ENCODE measurements around the gene DNPH1. TPM values are rescaled to one million over a fixed set of nuclear protein-coding genes. Genes with fewer than 3 reads are reported as not detected.

DNPH1 gene
- total and polyA plus RNA-seq, 9 of the 15 experiments (the other 6 are each of a cell fraction or from before 2014, with no cell fraction given), result 7.3 to 300 (median 68.7) TPM

DNA sequence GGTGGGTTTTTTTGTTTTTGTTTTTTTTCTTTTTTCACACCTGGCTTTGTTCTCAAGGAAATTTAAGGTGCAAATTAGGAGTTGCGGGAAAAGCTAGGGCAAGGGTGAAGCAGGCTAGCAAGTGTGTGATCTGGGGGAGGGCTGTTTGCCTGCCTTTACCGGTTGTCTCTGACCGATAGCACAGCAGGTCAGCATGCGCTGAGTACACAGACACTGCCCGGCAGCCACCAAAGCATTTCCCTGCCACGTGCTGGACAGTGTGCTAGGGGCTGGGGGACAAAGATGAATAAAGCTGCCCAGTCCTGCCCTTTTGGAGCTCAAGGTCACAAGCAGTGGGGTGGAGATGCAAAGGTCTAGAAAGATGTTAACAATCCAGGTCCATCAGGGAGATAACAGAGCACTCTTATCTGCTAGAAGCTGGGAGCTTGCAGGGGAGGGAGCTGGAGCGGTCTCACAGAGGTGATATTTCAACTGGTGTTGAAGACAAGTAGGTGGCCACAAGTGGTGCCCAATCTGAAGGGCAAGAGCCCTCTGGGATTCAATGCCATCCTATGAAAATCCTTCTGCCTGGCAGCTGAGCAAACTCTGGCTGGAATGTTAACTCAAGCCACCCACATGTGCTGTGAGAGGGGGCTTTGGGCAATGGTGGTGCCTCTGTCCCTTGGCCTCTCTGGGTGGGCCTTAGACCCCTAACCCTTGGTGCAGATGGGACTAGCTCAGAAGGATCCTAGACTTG lies 38.5 kb upstream of the DNPH1 start (continued):
- TF ChIP-seq, protein P1, sequence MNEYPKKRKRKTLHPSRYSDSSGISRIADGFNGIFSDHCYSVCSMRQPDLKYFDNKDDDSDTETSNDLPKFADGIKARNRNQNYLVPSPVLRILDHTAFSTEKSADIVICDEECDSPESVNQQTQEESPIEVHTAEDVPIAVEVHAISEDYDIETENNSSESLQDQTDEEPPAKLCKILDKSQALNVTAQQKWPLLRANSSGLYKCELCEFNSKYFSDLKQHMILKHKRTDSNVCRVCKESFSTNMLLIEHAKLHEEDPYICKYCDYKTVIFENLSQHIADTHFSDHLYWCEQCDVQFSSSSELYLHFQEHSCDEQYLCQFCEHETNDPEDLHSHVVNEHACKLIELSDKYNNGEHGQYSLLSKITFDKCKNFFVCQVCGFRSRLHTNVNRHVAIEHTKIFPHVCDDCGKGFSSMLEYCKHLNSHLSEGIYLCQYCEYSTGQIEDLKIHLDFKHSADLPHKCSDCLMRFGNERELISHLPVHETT (CRISPR knock-in tag; conservative IDR thresholded peaks at IDR 0.05 in 1 of 2, IDR thresholded peaks at IDR 0.05 in 1 of 2), result 0 out of 4 replicates have a peak, but pooled peaks of 1 of the 2 experiments have one; percentile 41
- TF ChIP-seq MTA1 (IDR thresholded peaks at IDR 0.05; ENCODE audit: borderline replicate concordance) (no peak), CBX8 (IDR thresholded peaks at IDR 0.05; ENCODE audit: borderline replicate concordance, extremely low read depth, low read depth, low read length, poor library complexity, severe bottlenecking) (no peak), GATAD2A (IDR thresholded peaks at IDR 0.05) (no peak), CHCHD3 (CRISPR knock-in tag; IDR thresholded peaks at IDR 0.05) (no peak), HDAC8 (tag; IDR thresholded peaks at IDR 0.05) (no peak), ZEB2 (IDR thresholded peaks at IDR 0.05) (peak; percentile 35; the same call in 1 of the 2 replicates), BRCA1 (IDR thresholded peaks at IDR 0.05) (no peak), BRCA1 (CRISPR knock-in tag; IDR thresholded peaks at IDR 0.05) (no peak)
- TF ChIP-seq, protein P2, sequence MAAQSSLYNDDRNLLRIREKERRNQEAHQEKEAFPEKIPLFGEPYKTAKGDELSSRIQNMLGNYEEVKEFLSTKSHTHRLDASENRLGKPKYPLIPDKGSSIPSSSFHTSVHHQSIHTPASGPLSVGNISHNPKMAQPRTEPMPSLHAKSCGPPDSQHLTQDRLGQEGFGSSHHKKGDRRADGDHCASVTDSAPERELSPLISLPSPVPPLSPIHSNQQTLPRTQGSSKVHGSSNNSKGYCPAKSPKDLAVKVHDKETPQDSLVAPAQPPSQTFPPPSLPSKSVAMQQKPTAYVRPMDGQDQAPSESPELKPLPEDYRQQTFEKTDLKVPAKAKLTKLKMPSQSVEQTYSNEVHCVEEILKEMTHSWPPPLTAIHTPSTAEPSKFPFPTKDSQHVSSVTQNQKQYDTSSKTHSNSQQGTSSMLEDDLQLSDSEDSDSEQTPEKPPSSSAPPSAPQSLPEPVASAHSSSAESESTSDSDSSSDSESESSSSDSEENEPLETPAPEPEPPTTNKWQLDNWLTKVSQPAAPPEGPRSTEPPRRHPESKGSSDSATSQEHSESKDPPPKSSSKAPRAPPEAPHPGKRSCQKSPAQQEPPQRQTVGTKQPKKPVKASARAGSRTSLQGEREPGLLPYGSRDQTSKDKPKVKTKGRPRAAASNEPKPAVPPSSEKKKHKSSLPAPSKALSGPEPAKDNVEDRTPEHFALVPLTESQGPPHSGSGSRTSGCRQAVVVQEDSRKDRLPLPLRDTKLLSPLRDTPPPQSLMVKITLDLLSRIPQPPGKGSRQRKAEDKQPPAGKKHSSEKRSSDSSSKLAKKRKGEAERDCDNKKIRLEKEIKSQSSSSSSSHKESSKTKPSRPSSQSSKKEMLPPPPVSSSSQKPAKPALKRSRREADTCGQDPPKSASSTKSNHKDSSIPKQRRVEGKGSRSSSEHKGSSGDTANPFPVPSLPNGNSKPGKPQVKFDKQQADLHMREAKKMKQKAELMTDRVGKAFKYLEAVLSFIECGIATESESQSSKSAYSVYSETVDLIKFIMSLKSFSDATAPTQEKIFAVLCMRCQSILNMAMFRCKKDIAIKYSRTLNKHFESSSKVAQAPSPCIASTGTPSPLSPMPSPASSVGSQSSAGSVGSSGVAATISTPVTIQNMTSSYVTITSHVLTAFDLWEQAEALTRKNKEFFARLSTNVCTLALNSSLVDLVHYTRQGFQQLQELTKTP (IDR thresholded peaks at IDR 0.05; ENCODE audit: low read depth in 1 of 2, partially characterized antibody in 2 of 2), result no peak
- TF ChIP-seq, protein P3, sequence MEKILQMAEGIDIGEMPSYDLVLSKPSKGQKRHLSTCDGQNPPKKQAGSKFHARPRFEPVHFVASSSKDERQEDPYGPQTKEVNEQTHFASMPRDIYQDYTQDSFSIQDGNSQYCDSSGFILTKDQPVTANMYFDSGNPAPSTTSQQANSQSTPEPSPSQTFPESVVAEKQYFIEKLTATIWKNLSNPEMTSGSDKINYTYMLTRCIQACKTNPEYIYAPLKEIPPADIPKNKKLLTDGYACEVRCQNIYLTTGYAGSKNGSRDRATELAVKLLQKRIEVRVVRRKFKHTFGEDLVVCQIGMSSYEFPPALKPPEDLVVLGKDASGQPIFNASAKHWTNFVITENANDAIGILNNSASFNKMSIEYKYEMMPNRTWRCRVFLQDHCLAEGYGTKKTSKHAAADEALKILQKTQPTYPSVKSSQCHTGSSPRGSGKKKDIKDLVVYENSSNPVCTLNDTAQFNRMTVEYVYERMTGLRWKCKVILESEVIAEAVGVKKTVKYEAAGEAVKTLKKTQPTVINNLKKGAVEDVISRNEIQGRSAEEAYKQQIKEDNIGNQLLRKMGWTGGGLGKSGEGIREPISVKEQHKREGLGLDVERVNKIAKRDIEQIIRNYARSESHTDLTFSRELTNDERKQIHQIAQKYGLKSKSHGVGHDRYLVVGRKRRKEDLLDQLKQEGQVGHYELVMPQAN (IDR thresholded peaks at IDR 0.05; ENCODE audit: borderline replicate concordance), result peak; percentile 57; the same call in 1 of the 2 replicates
- TF ChIP-seq, protein P4, sequence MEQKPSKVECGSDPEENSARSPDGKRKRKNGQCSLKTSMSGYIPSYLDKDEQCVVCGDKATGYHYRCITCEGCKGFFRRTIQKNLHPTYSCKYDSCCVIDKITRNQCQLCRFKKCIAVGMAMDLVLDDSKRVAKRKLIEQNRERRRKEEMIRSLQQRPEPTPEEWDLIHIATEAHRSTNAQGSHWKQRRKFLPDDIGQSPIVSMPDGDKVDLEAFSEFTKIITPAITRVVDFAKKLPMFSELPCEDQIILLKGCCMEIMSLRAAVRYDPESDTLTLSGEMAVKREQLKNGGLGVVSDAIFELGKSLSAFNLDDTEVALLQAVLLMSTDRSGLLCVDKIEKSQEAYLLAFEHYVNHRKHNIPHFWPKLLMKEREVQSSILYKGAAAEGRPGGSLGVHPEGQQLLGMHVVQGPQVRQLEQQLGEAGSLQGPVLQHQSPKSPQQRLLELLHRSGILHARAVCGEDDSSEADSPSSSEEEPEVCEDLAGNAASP (IDR thresholded peaks at IDR 0.05), result no peak
- TF ChIP-seq, protein P5, sequence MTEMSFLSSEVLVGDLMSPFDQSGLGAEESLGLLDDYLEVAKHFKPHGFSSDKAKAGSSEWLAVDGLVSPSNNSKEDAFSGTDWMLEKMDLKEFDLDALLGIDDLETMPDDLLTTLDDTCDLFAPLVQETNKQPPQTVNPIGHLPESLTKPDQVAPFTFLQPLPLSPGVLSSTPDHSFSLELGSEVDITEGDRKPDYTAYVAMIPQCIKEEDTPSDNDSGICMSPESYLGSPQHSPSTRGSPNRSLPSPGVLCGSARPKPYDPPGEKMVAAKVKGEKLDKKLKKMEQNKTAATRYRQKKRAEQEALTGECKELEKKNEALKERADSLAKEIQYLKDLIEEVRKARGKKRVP (CRISPR knock-in tag; IDR thresholded peaks at IDR 0.05), result no peak
- TF ChIP-seq, protein P6, sequence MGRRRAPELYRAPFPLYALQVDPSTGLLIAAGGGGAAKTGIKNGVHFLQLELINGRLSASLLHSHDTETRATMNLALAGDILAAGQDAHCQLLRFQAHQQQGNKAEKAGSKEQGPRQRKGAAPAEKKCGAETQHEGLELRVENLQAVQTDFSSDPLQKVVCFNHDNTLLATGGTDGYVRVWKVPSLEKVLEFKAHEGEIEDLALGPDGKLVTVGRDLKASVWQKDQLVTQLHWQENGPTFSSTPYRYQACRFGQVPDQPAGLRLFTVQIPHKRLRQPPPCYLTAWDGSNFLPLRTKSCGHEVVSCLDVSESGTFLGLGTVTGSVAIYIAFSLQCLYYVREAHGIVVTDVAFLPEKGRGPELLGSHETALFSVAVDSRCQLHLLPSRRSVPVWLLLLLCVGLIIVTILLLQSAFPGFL (CRISPR knock-in tag; IDR thresholded peaks at IDR 0.05), result no peak
